HL-60 (cell line): Measurements from ENCODE around the gene PLEKHG2.

Experiments
- POLR2AphosphoS5 ChIP-seq: IDR thresholded peaks from 2 replicates; pipeline ENCODE4 v1.6.1; 2012; ENCODE audit warnings: low read depth
- TF ChIP-seq, protein P1 (sequence below): IDR thresholded peaks from one replicate; pipeline ENCODE4 v1.5.1; 2011; ENCODE audit warnings: low read length, control low read depth, inconsistent platforms; ENCODE audit not compliant: insufficient read depth
- TF ChIP-seq, protein P2 (sequence below): IDR thresholded peaks from 2 replicates; pipeline ENCODE4 v1.6.1; 2012; ENCODE audit warnings: low read depth; ENCODE audit not compliant: insufficient replicate concordance

DNA sequence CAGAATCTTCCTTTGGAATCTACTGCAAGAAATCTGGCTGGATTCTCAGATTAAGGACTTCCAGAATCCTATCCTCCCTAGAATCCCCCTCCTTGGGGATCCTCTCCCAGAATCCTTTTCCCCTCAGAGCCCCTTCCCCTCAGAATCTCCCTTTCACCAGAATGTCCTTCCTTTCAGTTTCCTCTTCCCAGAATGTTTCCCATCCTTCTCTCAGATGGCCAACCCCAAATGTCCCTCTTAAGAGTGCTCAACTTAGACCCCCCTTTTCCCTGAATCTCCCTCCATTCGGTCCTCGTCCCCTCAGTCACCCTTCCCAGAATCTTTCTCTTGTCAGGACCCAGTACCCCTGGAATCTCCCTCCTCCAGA, 23.9 kb downstream of the PLEKHG2 start:
- TF ChIP-seq POLR2AphosphoS5, result no peak
- TF ChIP-seq, protein P1, sequence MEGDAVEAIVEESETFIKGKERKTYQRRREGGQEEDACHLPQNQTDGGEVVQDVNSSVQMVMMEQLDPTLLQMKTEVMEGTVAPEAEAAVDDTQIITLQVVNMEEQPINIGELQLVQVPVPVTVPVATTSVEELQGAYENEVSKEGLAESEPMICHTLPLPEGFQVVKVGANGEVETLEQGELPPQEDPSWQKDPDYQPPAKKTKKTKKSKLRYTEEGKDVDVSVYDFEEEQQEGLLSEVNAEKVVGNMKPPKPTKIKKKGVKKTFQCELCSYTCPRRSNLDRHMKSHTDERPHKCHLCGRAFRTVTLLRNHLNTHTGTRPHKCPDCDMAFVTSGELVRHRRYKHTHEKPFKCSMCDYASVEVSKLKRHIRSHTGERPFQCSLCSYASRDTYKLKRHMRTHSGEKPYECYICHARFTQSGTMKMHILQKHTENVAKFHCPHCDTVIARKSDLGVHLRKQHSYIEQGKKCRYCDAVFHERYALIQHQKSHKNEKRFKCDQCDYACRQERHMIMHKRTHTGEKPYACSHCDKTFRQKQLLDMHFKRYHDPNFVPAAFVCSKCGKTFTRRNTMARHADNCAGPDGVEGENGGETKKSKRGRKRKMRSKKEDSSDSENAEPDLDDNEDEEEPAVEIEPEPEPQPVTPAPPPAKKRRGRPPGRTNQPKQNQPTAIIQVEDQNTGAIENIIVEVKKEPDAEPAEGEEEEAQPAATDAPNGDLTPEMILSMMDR, result no peak
- TF ChIP-seq, protein P2, sequence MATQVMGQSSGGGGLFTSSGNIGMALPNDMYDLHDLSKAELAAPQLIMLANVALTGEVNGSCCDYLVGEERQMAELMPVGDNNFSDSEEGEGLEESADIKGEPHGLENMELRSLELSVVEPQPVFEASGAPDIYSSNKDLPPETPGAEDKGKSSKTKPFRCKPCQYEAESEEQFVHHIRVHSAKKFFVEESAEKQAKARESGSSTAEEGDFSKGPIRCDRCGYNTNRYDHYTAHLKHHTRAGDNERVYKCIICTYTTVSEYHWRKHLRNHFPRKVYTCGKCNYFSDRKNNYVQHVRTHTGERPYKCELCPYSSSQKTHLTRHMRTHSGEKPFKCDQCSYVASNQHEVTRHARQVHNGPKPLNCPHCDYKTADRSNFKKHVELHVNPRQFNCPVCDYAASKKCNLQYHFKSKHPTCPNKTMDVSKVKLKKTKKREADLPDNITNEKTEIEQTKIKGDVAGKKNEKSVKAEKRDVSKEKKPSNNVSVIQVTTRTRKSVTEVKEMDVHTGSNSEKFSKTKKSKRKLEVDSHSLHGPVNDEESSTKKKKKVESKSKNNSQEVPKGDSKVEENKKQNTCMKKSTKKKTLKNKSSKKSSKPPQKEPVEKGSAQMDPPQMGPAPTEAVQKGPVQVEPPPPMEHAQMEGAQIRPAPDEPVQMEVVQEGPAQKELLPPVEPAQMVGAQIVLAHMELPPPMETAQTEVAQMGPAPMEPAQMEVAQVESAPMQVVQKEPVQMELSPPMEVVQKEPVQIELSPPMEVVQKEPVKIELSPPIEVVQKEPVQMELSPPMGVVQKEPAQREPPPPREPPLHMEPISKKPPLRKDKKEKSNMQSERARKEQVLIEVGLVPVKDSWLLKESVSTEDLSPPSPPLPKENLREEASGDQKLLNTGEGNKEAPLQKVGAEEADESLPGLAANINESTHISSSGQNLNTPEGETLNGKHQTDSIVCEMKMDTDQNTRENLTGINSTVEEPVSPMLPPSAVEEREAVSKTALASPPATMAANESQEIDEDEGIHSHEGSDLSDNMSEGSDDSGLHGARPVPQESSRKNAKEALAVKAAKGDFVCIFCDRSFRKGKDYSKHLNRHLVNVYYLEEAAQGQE, result no peak
